AG20443 (cell line): ENCODE results near the gene CCT6B.

Source experiments
- DNase-seq: peaks from one replicate; pipeline ENCODE4 v3.0.0; 2012; ENCODE audit warnings: low spot score, mixed read lengths

The CCT6B gene

GRCh38 chr17:34883106-34884000, 77.9 kb downstream of the CCT6B start:
- DNase-seq = no peak

- DNase-seq = no peak
These were observed 82.1 kb downstream of the CCT6B start for GRCh38 chr17:34879146-34879545.
